Hippocampal formation (tissue), 2 donors: ENCODE results near the gene MAP2K2.
A peak's percentile ranks its signal among the peaks of the same experiment; 100 is the strongest.

ENCODE experiments used
- DNase-seq, 2 donors: peaks; one replicate each; lab custom pipeline; 2025; lab: John Stamatoyannopoulos, UW

MAP2K2 gene

DNA sequence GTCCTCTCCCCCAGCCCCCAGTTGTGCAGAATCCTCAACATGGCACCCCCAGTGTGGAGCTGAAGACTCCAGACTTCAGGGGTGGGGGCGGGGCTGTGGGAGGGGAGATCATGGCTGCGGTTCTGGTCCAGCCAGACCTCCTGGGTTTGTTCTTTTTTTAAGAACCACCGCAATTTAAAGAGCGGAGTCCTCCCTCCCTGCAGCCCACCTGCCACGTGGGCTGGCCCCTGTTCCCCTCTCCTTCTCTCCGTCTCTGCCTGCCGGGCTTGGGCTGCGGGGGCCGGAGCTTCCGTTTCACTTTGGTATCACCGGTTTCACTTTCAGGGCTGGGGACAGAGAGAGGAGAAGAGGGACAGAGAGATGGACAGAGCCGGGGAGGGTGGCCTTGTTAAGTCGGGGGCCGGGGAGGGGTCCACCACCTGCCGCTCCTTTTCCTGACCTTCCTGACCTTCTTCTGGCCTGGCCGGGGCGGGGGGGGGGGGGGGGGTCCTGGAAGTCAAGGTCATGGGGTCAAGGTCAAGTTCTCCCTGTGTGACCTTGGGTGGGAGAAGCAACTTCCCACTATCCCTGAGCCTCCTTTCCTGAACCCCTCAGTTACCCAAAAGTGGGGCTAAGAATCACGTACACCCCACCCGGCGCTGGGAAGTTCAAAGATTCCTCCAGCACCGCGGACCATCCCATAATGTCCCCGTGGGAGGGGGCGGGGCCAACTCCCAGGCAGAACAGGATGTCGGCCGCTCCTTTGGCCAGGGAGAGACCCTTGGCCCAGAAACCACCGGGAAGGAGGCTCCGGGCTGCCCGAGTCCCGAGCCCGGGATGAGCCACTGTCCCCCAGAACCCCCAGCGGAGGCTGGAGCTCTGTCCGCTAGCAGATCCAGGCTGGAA is 45.9 kb downstream of the MAP2K2 start:
- no peak for DNase-seq

DNA sequence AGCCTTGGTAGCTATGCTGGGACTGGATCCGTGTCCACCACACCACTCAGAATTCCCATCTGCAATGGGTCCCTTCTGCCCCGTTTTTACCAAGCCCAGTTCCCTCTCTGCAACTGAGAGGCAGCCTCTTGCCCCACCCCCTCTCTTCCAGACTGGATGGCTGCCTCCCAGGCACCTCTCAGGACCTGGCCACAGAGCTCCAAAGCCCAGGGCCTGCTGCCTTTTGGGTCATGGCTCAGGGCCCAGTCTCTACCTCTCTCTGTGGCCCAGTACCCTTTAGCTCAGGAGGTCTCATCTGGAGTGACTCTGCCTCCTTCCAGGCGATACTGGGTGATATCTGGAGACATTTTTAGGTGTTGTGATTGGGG is 46.9 kb downstream of the MAP2K2 start:
- DNase-seq: no peak

GRCh38 chr19:4075373-4075772 is 48.5 kb downstream of the MAP2K2 start:
- DNase-seq: no peak

GRCh38 chr19:4071610-4072009 is 52.3 kb downstream of the MAP2K2 start:
- no peak for DNase-seq

- no peak for DNase-seq
These were observed 54.5 kb downstream of the MAP2K2 start for GRCh38 chr19:4069331-4069959.

DNA sequence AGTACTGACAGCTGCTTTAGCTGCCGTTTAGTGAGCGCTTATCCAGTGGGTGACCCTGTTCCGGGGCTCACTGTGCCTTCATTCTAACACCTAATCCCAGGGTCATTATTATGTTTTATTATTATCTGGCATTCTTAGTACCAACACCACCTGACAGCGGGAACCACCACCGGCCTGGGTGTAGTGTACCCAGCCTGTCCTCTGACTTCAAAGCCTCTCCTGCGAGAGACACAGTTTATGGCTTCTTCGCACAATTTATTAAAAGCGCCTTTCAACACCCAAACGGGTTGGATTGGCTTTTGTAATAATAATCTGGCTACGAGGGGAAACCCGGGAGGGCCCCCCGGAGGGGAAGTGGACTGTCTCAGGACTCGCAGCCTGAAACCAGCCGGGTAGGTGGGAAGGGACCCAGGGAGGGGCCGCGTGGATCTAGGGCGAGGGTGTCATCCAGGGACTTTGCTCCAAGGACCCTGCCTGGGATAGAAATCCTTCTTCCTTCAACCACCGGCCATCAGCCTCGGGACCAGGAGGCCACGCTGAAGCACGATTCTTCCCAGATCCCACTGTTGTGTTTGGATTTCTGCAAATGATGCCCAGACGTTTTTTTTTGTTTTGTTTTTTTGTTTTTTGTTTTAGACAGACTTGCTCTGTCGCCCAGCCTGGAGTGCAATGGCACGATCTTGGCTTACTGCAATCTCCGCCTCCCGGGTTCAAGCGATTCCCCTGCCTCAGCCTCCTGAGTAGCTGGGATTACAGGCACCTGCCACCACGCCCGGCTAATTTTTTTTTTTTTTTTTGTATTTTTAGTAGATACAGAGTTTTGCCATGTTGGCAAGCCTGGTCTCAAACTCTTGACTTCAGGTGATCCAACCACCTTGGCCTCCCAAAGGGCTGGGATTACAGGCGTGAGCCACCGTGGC is 55.6 kb downstream of the MAP2K2 start:
- DNase-seq: no peak

DNA sequence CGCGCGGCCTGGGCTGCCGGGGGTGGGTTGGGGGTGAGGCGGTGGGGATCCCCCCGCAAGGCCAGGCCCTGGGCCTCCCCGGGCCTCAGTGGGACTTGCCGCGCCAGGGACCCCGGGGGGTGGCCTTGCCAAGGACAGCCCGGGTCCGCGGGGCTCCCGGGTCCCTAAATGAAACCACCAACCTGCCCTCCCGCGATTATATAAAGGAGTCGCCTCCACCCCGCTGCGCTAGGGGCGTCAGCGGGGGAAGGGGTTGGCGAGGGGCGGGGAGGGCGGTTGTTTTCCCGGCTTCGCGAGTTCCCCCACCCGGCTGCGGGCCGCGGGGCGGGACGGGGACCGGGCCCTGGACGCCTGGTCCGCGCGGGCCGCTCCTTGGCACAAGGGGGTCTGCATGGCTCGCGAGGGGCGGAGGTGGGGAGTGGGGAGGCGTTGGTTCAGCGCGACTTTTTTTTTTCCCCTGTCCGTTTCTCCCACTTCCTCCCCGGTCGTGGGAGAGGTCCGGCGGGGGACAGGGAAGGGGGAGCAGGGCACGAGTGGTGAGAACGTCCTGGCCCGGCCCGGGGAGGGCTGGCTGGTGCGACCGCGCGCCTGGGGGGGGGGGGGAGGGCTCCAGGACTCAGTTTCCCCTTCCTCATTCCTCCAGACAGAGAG is 56.4 kb downstream of the MAP2K2 start:
- DNase-seq: no peak

DNA sequence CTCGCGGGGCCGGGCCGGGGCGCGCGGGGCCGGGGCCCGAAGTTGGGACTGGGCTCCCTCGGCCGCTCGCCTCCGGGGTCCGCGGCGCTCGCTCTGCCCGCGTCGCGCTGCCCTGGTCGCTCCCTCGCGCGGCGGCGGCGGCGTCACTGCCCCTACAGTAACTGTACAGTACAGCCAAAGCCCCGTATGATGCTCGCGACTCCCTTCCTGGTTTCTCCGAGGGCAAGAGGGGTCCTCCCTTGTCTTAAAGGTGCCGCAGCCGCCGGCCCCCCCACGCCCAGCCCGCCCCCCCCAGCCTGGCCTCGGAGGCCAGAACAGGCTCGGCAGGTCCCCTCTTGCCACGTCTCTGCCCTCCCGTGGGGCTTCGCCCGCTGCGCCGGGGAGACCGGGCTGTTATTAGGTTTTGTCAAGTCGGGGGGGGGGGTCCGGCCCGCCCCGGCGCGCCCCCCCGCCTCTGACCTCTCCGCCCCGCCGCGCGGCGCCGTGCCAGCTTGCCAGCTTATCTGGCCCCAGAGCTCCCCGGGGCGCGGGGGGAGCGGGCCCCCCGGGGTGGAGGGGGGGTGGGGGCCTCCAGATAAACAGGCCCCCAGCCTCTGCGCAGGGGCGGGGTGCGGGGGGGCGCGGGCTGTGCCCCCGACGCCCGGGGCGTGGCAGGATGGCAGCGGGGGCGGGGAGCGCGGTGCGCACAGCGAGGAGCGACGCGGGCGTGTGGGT is 57.1 kb downstream of the MAP2K2 start, which contains the start of gene ZBTB7A:
ZBTB7A (minus strand) TSS at position 218 of the 714 bp plus-strand sequence. CDS start 11,667 bp downstream, outside the sequence.
- peak; percentile 37 to 71 for DNase-seq

DNA sequence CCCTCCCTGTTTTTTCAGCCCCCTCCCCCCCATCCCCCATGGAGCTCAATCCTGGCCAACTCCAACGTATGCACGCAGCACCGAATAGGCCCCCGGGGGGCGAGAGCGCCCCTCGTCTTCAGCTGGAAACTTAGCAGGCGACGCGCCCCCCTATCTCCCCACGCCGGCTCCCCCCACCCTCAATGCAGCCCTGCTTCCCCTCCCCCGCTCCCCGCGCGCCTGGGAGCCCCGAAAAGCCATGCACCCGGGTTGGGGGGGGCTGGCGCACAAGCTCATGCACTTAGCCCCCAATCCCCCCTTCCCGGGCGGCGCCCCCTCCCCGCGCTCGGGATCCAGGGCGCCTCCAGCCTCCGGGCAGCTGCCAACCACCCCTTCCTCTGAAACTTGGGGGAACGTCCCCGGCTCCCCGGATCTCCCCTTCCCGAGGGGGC is 57.7 kb downstream of the MAP2K2 start:
- DNase-seq: peak in 1 of 2 donors; percentile 83

DNA sequence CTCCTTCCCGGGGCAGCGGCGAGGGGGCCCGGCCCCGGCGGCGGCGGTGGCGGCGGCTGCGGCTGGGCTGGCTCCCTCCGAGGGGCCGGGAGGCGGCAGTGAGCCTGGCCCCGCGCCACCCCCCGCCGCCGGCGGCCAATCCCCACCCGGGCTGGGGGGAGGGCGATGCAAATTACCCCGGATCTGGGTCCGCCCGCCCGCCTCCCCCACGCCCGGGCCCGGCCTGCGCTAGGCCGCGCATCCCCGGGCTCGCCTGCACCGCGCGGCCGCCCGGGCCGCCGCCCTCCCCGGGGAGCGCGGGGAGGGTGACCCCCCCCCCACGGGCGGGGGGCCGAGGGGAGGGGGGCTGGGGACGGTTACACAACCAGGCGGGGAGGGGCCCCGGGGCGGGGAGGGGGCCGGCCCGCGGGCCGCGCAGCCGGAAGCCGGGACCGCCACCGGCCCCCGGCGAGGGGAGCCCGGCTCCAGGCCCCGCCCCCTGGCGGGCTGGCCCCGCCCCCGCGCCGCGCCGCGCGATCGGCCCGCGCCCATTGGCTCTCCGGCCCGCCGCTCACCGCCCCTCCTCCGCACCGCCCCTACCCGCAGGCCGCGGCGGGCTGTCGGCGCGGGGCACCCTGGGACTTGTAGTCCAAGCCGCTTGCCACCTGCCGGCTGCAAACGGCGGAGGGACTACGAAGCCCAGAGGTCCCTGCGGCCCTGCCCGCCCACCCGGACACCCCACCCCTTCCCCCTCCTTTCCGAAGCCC is 58.3 kb downstream of the MAP2K2 start:
- peak; percentile 88 to 95 for DNase-seq

- peak; percentile 49 for DNase-seq
These were observed 59.2 kb downstream of the MAP2K2 start for GRCh38 chr19:4064496-4065260.

GRCh38 chr19:4064149-4064495 is 59.8 kb downstream of the MAP2K2 start:
- DNase-seq: no peak

DNA sequence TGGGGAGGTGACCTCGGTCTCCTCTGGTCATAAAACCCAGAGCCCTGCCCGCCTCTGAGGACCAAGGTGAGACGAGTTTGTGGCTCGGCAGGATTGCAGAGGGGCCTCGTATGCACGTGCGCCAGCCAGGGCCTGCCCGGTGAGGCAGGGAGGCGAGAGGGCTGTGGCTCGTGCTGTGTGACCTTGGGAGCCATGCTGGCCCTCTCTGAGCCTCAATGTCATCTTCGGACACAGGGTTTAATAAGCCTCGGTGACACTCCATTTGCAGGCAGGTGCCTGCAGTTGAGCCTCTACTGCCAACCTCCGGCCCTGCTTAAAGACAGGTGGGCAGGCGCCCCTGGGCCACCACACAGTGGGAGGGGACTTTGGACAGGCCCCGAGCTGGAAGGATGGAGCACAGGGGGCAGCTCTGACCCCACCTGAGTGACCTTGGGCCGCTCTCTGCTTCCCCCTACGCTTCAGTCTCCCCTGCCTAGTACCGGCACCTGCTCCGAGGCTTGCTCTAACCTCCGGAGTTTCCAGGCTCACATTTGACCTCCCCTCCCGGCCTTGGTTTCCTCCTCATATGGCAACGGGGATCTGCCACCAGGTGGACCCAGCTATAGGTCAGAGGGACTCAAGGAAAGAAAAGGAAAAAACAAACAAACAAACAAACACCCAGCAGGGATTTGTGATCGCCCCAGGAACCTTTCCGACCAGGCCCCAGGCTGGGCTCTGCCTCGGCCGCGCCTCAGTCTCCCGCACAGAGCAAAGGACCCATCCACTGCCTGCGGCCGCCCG is 60.4 kb downstream of the MAP2K2 start:
- no peak for DNase-seq

GRCh38 chr19:4062419-4063368 is 61.2 kb downstream of the MAP2K2 start:
- DNase-seq: no peak

GRCh38 chr19:4061683-4062418 is 62.1 kb downstream of the MAP2K2 start:
- no peak for DNase-seq

DNA sequence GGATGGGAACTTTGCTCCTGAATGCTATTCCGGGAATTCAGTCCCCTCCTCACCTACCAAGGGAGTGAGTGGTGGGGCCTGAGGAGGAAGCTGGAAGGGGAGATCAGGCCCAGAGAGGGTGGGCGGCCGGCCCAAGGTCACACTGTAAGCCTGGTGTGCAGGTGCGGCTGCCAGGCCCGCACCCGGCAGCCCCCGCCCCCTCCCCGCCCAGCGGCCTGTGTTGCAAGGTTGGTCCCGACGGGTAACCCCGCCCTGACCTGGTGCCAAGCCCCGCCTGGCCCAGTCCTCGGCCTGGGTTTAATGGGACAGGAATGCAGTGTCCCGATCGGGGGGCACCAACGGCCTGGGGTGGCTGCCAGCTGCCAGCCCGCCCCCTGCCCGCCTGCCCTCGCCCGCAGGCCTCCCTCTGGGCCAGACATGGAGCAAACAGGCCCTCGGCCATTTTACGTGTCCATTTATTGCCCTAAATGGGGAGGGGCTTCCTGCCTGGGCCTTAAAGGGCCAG is 62.7 kb downstream of the MAP2K2 start:
- DNase-seq: no peak
